Esophagus (tissue), 2 donors: Measurements from ENCODE around the gene SLC29A3. TPM values are rescaled to one million over a fixed set of nuclear protein-coding genes. Genes with fewer than 3 reads are reported as not detected.

Experiments used
- H3K27ac ChIP-seq, 2 donors: one replicate each; pipeline ENCODE4 v1.5.1; 2013; ENCODE audit warnings: low read depth in 2 of 2, mild to moderate bottlenecking in 2 of 2, inconsistent platforms in 1 of 2, low read length in 1 of 2, moderate library complexity in 1 of 2
- H3K27me3 ChIP-seq, 2 donors: one replicate each; pipeline ENCODE4 v1.6.1; 2013; ENCODE audit warnings: low read length in 2 of 2, control low read depth in 1 of 2, mild to moderate bottlenecking in 1 of 2; ENCODE audit not compliant: insufficient read depth in 2 of 2, control insufficient read depth in 1 of 2
- H3K36me3 ChIP-seq, 2 donors: one replicate each; pipeline ENCODE4 v1.6.1; 2013; ENCODE audit warnings: low read length in 1 of 2; ENCODE audit not compliant: control insufficient read depth in 2 of 2, insufficient read depth in 2 of 2
- H3K4me1 ChIP-seq, 2 donors: one replicate each; pipeline ENCODE4 v1.6.1; 2013; ENCODE audit warnings: low read length in 1 of 2; ENCODE audit not compliant: control insufficient read depth in 2 of 2, insufficient read depth in 2 of 2
- H3K4me3 ChIP-seq, 2 donors: one replicate each; pipeline ENCODE4 v1.5.1; 2013; ENCODE audit warnings: low read length in 2 of 2, mild to moderate bottlenecking in 2 of 2, low read depth in 1 of 2, moderate library complexity in 1 of 2
- H3K9me3 ChIP-seq, 2 donors: one replicate each; pipeline ENCODE4 v1.6.1; 2013; ENCODE audit warnings: mild to moderate bottlenecking in 2 of 2, low read depth in 1 of 2, low read length in 1 of 2, moderate library complexity in 1 of 2; ENCODE audit not compliant: control insufficient read depth in 2 of 2, insufficient read depth in 1 of 2
- WGBS, 2 donors: extraction: QIAGEN DNeasy Blood & Tissue Kit; methylation state at CpG; one replicate each; pipeline ENCODE4 v1.1.7; 2013; 5-methylcytosine and 5-hydroxymethylcytosine counted together
- polyA plus RNA-seq, 2 donors: library from polyadenylated mRNA; stranded (reverse); fragments of 200-250 nt; gene quantifications; one replicate each; pipeline ENCODE4 v1.2.3, GENCODE V29; 2013
- donor health status: healthy with polysubstance abuse.
- donor health status: Bipolar disorder and iron deficiency.

SLC29A3 gene
- polyA plus RNA-seq, 2 donors, result 1.3 to 1.9 TPM

GRCh38 chr10:71360735-71361134 is 41.7 kb downstream of the SLC29A3 start:
- Histone ChIP-seq H3K27ac (no peak overlapping the region), H3K9me3 (no peaks in the 10 kb centered on the region), H3K4me1 (no peaks in the 10 kb centered on the region), H3K36me3 (peaks cover 0 to 15% of the 10 kb centered on the region in 2 donors), H3K4me3 (no peak overlapping the region), H3K27me3 (no peaks in the 10 kb centered on the region)
- WGBS, 2 donors, result 93 to 94% methylated on average over 2 of the region's 2 CpGs

GRCh38 chr10:71361581-71361980 is 42.5 kb downstream of the SLC29A3 start:
- Histone ChIP-seq H3K27ac (no peak overlapping the region), H3K4me1 (no peaks in the 10 kb centered on the region), H3K27me3 (no peaks in the 10 kb centered on the region), H3K4me3 (no peak overlapping the region), H3K36me3 (peaks cover 0 to 12% of the 10 kb centered on the region in 2 donors), H3K9me3 (no peaks in the 10 kb centered on the region)
- WGBS, 2 donors, result 97 to 98% methylated on average over 7 of the region's 7 CpGs

DNA sequence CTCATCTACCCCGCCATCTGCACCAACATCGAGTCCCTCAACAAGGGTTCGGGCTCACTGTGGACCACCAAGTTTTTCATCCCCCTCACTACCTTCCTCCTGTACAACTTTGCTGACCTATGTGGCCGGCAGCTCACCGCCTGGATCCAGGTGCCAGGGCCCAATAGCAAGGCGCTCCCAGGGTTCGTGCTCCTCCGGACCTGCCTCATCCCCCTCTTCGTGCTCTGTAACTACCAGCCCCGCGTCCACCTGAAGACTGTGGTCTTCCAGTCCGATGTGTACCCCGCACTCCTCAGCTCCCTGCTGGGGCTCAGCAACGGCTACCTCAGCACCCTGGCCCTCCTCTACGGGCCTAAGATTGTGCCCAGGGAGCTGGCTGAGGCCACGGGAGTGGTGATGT is 43.1 kb downstream of the SLC29A3 start:
- 94 to 95% methylated on average over 16 of the region's 16 CpGs for WGBS, 2 donors

GRCh38 chr10:71363936-71364335 is 44.9 kb downstream of the SLC29A3 start:
- no peaks in the 10 kb centered on the region for H3K9me3 ChIP-seq
- no peak overlapping the region for H3K27ac ChIP-seq
- no peaks in the 10 kb centered on the region for H3K27me3 ChIP-seq
- peaks cover 0 to 5% of the 10 kb centered on the region in 2 donors for H3K36me3 ChIP-seq
- no peak overlapping the region for H3K4me3 ChIP-seq
- peaks cover 0 to 2% of the 10 kb centered on the region in 2 donors for H3K4me1 ChIP-seq

More for the DNA sequence above, 43.1 kb downstream of the SLC29A3 start:
- no peaks in the 10 kb centered on the region for H3K4me1 ChIP-seq
- H3K27ac ChIP-seq, result no peak overlapping the region
- H3K9me3 ChIP-seq, result no peaks in the 10 kb centered on the region
- H3K4me3 ChIP-seq, result no peak overlapping the region
- no peaks in the 10 kb centered on the region for H3K27me3 ChIP-seq
- H3K36me3 ChIP-seq, result peaks cover 0 to 12% of the 10 kb centered on the region in 2 donors

- Histone ChIP-seq H3K9me3 (no peaks in the 10 kb centered on the region), H3K4me3 (no peak overlapping the region), H3K4me1 (peaks cover 0 to 2% of the 10 kb centered on the region in 2 donors), H3K36me3 (peaks cover 0 to 5% of the 10 kb centered on the region in 2 donors), H3K27ac (no peak overlapping the region), H3K27me3 (no peaks in the 10 kb centered on the region)
- WGBS, 2 donors, result 92 to 97% methylated on average over 6 of the region's 6 CpGs
Observed at GRCh38 chr10:71365366-71365765, 46.3 kb downstream of the SLC29A3 start.

DNA sequence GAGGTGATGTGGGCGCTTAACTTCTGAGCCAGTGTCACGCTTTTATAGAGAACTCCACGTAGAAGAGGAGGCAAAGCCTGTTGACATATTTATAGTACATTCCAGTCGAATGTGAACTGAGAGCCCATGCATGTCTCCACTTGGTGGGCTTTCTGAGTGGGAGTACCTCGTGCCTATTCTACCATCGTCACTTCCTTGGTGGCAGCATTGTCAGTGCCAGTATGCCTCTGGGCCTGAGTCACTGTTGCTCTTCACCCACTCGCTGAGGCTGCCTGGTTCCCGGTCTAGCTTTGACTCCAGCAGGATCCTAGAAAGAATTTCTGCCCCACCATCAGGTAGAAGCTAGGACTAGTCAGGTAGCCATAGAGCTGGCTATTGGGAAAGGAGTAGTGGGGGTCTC is 47.6 kb downstream of the SLC29A3 start:
- H3K27ac ChIP-seq, result no peak overlapping the region
- H3K27me3 ChIP-seq, result no peaks in the 10 kb centered on the region
- peaks cover 0 to 5% of the 10 kb centered on the region in 2 donors for H3K36me3 ChIP-seq
- no peaks in the 10 kb centered on the region for H3K9me3 ChIP-seq
- peaks cover 0 to 2% of the 10 kb centered on the region in 2 donors for H3K4me1 ChIP-seq
- no peak overlapping the region for H3K4me3 ChIP-seq
- 86 to 89% methylated on average over 8 of the region's 8 CpGs for WGBS, 2 donors

GRCh38 chr10:71367271-71367670 is 48.2 kb downstream of the SLC29A3 start:
- Histone ChIP-seq H3K4me1 (peaks cover 0 to 2% of the 10 kb centered on the region in 2 donors), H3K36me3 (peaks cover 0 to under 1% of the 10 kb centered on the region in 2 donors), H3K4me3 (no peak overlapping the region), H3K27ac (no peak overlapping the region), H3K9me3 (no peaks in the 10 kb centered on the region), H3K27me3 (no peaks in the 10 kb centered on the region)
- 79 to 84% methylated on average over 2 of the region's 2 CpGs for WGBS, 2 donors

GRCh38 chr10:71368176-71368575 is 49.1 kb downstream of the SLC29A3 start:
- no peak overlapping the region for H3K27ac ChIP-seq
- H3K36me3 ChIP-seq, result no peaks in the 10 kb centered on the region
- H3K4me3 ChIP-seq, result no peak overlapping the region
- H3K4me1 ChIP-seq, result peaks cover 0 to 2% of the 10 kb centered on the region in 2 donors
- H3K9me3 ChIP-seq, result no peaks in the 10 kb centered on the region
- 89 to 93% methylated on average over 1 of the region's 1 CpG for WGBS, 2 donors
- H3K27me3 ChIP-seq, result no peaks in the 10 kb centered on the region

- Histone ChIP-seq H3K36me3 (no peaks in the 10 kb centered on the region), H3K27me3 (no peaks in the 10 kb centered on the region), H3K9me3 (no peaks in the 10 kb centered on the region), H3K4me3 (no peak overlapping the region), H3K27ac (no peak overlapping the region), H3K4me1 (peaks cover 0 to 2% of the 10 kb centered on the region in 2 donors)
- 68 to 71% methylated on average over 2 of the region's 2 CpGs for WGBS, 2 donors
Observed at GRCh38 chr10:71368643-71369042, 49.6 kb downstream of the SLC29A3 start.

DNA sequence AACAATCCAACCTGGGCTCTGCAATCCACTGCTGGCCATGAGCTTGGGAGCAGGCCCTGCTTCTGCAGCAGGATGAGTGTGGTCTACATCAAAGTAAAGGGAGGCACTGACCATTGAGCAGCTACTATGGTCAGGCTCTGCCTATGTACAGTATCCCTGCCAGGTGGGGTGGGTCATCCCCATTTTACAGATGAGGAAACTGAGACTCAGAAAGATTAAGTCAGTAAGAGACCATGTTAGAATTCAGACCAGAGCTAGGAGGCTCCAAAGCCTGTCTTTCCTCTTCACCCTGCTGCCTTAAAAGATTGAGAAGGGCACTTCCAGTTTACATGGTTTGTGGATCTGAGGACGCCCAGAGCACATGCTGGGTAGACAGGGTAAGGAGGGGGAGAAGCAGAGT is 50.5 kb downstream of the SLC29A3 start:
- Histone ChIP-seq H3K27me3 (no peaks in the 10 kb centered on the region), H3K27ac (no peak overlapping the region), H3K36me3 (no peaks in the 10 kb centered on the region), H3K4me1 (peaks cover 0 to 2% of the 10 kb centered on the region in 2 donors), H3K4me3 (no peak overlapping the region), H3K9me3 (no peaks in the 10 kb centered on the region)
- 79 to 81% methylated on average over 1 of the region's 1 CpG for WGBS, 2 donors
